Head of caudate nucleus (tissue), 42 donors: Measurements from ENCODE around the gene BCAR3.

Experiments
- DNase-seq, 42 donors: peaks; one replicate each; pipeline versions ENCODE4 v3.0.0 to v3.0.0-alpha.2; 2020 to 2021; ENCODE audit warnings: mixed read lengths in 7 of 42
- intact Hi-C: fragments of 100-400 bp; cut with DNase I; formaldehyde crosslinking; loops from one replicate; pipeline ENCODE4 v1.15.0; 2022

BCAR3 gene

DNA sequence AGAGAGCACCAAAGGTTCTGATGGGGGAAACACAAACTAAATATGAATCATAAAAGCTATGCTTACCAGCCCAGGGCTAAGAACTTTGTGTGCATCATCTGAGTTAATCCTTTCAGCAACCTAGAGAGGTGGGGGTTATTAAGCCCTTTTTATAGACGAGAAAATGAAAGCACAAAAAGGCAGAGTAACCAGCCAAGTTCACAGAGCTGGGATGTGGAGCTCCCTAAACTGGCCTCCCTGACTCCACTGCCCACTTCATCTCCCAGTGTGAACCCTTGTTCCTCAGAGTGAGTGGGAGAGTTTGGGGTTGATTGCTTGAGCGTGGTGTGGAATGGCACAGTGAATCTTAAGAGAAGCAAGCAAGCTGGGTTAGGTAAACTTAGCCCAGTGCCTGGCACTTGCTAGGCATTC is 10.8 kb upstream of the BCAR3 start:
- intact Hi-C loops: no loop called here
- DNase-seq: no peak

DNA sequence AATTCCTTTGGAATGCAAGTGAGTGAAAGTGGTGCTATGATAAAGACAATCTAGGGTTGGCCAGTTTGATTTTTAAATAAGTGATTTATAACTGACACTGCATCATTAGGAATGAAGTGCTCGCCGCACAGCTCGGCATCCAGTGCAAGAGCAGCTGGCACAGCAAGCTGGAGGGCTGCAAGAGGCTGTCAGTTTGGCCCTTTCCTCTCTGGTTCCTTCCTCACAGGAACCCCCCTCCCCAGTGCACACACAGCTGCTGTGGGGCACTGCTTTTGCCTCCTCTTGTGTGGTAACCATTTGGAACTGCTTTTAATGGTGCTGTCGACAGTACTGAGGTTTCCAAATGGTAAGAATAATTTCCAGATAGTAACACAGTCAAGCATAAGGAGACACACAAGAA is 10.4 kb upstream of the BCAR3 start:
- DNase-seq: no peak
- intact Hi-C loops: no loop called here

DNA sequence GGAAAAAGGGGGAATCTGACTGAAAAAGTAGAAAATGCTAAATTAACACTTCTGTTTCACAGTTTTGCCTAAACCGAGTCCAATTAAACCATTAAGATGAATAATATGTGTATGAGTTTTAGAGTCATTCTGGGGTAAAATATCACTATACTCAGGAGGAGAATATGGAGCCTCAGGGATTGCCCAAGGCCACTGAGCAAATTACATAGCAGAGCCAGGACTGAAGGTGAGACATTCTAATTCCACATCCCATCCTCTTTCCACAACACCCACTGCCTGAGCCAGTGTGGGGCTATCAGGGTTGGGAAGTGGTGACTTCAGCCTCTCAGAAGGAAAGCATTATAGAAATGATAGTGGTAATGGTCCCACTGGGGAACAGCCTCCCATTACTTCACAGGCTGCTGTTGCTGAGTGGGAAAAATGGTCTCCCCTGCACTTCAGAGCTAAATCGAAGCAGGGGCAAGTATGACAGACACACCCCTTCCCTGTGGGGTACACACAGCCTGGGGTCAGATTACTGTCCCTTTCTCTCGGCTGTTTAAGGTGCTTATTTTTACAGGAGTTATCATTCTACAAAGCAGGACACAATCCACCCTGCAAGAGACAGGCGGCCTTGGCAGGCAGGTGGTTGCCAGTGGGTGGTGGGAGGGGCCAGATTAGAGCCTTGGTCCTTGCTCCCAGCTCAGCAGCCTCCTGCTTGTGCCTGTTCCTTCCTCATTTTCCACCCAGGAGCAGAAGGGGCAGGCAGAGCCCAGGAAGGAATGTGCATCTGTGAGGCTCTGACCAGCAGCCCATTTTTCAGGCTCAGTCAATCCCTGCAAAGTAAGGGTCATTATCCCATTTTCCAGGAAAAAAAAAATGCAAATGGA is 9.5 kb upstream of the BCAR3 start:
- no peak for DNase-seq
- intact Hi-C loops: no loop called here

DNA sequence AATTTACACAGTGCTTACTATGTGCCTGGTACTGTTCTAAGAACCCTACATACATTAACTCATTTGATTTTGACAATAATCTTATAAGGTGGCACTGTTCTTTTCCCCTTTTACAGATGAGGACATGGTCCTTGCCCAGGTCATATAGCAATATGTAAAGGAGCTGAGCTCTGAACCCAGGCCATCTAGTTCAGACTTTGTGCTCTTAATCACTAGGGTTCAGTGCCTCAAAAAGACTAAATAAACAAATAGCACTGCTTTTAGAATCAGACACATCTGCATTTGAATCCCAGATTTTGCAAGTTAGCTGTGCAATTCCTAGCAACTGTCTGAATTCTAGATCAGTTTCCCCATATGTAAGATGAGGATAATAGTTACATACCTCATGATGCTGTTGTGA is 8.7 kb upstream of the BCAR3 start:
- intact Hi-C loops: no loop called here

DNA sequence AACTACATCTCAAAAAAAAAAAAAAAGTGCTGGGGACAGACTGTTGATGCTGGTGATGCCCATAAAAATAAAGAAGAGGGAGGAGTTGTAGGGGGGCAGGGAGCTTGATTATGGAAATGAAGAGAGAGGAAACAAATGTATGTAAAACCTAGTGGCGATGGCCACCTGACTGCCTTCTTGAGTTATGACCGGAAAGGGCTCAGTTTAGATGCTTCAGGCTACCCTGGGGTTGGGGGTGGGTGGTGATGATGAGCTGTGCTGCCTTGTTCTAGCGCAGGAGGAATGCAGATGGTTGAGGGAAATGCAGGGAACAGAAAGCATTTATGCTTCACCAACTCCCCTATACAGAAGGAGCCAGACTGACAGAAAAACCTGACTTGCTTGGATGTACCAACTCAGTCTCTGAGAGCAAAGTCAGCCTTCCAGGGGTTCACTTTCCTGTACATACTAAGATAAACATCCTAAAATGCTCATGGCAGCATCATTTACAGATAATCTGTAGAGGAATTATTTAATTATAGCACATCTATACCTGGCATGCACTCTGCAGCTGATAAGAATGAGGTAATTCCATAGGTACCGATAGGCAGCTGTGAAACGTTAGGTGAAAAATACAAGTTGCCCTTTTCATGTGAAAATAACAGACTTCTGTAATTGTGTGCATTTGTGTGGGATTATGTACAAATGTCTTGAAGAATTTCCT is 8.0 kb upstream of the BCAR3 start:
- DNase-seq: no peak
- intact Hi-C loops: no loop called here

More for the DNA sequence above, 8.7 kb upstream of the BCAR3 start:
- DNase-seq: no peak

DNA sequence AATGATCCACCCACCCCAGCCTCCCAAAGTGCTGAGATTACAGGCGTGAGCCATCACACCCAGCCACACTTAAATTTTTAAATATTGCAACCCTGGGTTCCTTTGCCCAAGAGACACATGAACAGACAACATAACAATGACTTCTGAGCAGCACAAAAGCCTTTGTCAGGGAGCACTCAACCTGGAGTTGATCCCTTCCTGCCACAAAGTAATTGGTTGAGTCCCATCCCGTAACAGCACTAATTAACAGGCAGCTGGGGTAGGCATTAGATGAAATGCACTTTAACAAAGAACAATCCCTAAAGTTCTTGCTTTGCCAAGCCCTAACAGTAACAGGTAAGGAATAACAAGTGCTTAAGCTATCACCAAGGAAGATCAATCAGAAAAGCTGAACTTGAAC is 5.9 kb upstream of the BCAR3 start:
- no peak for DNase-seq
- intact Hi-C loops: no loop called here

DNA sequence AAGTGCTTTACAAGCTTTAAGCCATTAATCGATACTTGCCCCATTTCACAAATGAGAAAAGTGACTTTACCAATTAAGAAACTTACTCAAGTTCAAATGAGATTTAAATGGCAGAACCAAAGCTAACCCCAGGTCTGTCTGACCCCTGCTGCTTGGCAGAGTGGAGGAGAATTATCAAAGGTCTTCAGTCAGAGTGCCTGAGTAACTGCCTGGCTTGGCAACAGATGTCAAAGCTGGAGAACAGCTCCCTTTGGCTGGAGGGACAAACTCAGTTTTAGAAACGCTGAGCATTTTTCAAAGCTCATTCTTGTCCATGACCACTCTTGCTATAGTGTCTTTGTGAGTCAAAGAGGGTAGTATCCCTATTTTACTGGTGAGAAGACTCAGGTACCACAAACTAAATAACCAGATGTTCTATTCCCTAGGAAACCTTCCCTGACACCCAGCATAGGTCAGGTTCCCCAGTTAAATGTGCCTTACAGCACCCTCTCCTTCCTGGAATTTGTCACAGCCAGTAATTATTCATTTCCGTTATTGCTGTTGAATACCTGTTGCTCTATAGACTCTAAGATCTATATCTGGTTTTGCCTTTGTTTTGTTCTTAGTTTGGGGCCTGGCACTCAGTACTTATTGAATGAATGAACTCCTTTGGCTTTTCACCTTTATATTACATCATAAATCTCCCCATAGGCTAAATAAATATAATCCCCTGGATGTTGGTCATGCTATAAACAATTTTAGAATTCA is 5.0 kb upstream of the BCAR3 start:
- intact Hi-C loops: no loop called here
- no peak for DNase-seq

DNA sequence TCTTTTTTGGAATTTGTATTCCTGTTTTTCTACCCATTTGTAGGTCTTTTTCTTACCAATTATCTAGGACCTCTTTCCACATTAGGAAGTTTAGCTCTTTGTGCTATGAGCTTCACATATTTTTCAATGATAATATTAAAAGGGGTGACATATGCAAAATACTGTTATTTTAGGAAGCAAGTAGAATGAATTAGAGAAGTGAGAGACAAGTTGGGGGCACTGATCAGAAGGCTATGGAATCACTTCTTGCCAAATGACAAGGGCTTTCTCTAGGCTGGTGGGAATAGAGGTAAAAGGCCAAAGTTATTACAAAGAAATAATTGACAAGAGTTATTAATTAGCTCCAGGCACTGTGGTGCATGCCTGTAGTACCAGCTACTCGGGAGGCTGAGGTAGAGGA is 4.3 kb upstream of the BCAR3 start:
- no peak for DNase-seq
- intact Hi-C loops: no loop called here

DNA sequence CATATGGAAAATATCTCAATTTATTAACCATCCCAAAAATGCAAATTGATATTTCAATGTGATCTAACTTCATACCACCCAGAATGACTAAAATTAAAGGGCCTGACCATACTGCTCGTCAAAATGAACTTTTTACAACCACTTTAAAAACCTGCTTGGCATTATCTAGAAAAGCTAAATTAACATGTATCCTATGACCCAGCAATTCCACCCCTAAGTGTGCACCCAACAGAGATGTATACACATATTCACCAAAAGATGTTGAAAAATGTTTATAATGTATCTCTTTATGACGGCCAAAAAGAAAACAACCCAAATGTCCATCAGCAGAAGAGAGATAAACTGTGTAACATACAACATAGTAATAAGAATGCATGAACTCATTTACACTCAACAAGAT is 1.6 kb upstream of the BCAR3 start:
- intact Hi-C loops: no loop called here

DNA sequence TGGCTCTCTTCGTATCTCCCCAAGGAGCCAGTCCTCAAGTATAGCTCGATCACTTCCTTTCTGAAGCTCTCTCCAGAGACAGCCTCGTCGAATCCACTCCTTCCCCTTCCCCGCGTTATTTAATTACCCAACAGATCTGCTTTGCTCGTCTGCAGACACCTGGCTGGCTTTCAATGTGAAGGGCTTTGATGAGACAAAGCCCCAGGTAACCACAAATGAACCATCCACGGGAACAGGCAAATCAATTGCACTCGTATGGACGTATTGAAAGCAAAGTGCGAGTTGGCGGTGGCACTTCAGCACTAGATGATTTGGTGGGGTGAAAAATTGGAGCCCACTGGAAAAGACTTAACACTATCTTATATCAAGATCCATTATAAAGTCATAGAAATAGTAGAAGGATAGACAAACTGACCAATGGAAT is 364 bp upstream of the BCAR3 start:
- intact Hi-C loops: no loop called here
- no peak for DNase-seq

More for the DNA sequence above, 1.6 kb upstream of the BCAR3 start:
- no peak for DNase-seq

DNA sequence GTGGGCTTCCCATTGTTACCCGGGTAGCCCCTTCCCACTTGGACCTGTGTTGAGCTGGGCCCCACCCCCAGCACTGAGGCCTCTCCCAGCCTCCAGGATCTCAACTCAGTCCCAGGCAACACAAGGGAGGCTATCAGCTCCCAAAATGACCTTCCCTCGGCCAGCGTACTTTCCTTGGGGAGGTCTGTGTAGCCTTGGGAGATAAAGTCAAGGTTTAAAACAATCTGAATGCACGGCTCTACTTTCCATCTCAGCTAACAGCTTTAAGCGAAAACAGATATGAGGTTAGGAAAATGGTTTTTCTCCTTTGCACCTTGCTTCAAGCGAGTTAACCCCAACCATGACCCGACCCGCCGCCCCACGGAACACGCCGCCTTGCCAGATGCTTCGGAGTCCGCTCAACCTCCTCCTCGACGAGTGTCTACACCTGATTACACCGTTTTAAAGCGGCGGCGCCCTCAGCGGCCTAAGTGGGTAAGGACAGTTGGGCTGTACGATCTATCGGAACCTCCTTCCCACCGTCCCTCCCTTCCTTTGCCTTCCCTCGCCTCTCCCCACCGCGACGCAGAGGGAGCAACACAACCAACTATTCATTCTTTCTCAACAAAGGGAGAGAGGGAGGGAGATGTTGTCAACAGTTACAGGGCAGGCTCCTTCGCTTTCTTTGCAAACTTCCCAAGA is 1.1 kb downstream of the BCAR3 start:
- intact Hi-C loops: no loop called here
- peak; percentile 47 to 82 (median 68) for DNase-seq

DNA sequence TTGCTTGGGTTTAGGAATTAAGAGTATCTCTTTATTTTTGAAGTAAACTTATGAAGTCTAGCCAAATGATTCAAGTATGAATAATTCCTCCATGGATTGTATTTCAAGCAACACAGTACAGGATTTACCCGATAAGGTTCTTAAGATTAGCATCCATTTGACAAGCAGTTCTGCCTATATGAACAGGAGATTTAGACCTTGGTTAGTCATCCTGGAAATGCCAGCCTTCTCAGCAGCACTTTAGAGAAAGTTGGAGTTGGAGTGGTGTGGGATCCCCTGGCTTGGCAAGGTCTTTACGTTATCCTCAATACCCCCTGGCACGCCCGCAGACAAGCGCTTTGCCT is 1.6 kb downstream of the BCAR3 start:
- intact Hi-C loops: no loop called here
- DNase-seq: no peak

DNA sequence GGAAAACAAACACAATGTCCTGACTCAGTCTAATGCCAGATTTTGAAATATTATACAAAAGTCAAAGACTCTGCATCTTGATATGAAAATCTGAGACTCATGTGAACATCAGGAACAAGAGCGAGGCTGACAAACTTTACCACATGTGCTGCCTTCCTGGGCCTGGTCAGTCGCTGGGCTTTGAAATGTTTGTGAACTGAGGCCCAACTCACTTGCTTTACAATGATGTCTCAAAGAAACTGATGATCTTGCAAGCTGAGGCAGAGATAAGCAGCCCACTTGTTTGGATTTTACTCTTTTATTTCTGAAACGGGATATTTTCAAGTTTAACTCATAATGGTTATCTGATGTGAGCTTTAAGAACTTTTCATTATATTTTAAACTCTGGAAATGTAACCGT is 2.1 kb downstream of the BCAR3 start:
- intact Hi-C loops: no loop called here

DNA sequence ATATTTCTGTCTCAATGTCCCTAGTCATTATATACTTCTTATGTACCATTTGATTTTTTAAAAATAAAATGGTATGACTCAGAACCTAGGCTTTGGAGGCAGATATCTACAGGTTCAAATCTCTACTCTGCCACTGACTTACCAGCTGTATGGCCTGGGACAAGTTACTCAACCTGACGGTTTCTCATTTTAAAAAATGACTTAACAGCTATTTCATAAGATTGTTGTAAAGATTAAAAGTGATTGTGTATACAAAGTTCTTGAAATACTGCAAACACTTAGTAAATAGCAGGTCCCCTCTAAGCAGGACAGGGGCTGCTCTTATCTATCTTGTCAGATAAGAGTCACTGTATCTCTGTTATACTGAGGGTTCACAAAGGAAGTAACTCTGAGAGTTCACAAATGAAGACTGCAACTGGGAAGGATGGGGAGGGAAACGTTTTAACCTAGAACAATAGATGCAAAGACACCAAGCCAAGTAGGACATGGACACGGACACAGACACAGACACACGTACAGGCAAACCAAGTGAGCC is 2.6 kb downstream of the BCAR3 start:
- DNase-seq: no peak

More for the DNA sequence above, 2.1 kb downstream of the BCAR3 start:
- DNase-seq: no peak

DNA sequence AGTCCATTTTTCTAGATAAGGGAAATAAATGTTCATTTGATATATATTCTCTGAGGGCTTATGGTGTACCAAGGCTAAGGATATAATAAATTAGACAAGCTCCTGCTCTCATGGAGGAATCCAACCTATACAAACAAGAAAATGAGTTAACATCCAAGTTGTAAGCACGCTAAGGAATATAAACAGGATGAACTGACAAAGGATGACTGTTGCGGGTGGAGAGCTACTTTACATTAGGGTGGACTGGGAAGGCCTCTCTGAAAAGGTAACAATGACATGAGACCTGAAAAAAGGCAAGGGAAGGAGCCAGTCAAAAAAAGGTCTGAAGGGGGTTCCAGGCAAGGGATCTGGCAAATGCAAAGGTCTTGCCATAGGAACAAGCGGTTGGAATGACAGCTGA is 3.1 kb downstream of the BCAR3 start:
- intact Hi-C loops: no loop called here
- DNase-seq: no peak

More for the DNA sequence above, 2.6 kb downstream of the BCAR3 start:
- intact Hi-C loops: no loop called here

DNA sequence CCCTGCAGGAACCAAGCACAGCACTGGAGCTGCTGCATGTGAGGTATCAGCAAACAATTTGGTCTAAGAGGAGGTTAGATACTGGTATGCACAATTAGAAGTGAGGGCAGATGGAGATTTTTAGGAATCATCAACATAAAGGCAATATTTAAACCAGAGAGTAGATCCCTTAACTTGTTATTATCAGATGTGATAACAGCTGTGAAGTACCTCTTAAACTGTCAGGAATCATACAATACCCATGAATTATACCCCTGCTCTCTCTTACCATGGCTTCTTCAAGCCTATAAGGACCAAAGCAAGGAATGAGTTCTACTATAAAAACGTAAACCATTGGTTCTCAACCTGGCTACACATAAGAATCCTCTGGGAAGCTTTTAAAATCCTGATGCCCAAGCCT is 3.9 kb downstream of the BCAR3 start:
- intact Hi-C loops: no loop called here
- DNase-seq: no peak

DNA sequence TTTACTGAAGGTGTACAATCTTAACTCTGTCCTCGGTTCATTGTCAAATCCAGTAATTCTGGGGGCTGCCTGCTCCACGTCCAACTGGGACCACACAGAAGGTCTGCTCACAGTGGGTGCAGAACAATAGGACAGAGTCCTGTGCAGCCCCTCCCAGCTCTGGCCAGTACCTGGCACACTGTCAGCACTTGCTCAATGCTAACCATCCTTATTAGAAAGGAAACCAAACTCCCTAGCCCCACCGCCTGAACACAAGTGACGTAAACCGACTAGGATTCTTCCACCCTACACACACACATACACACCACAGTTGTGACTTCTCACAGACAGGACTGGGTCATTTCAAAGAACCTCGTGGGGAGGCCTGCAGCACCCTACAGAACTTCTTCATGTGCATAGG is 5.2 kb downstream of the BCAR3 start:
- no peak for DNase-seq
- intact Hi-C loops: no loop called here

DNA sequence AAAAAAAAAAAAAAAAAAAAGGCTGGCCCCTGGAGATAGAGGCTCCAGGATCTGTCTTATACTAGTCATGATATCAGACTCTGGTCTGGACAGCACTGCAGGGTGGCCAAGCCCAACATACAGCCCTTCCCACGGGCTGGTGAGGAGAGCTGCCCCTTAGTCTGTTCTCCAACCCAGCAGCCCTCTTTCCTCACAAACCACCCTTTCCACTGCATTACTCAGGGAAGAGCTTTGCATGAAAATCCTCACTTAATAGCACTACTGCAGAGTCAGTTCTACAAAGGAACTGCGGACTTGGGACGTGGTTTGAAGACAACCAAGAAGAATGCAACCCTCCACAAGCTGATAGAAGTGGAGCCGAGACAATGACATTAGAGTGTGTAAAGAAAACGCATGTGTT is 5.7 kb downstream of the BCAR3 start:
- DNase-seq: no peak
- intact Hi-C loops: no loop called here

DNA sequence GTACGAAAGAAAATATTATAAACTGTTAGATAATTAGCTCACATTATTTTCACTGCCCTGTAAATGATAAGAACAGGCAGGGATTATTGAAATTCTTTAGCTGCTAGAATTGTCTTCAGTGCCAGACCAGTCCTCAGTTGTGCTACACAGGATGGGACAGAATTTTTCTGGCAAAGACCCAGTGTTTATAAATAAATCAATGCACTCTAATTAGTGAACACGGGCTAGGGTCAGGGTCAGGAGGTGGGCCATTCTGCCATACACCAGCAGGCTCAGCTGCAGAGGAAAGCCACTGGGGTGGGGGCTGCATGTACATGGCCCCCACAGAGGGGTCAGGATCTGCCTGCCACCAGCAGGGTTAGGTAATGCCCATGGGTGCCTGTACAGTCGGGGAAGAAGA is 6.4 kb downstream of the BCAR3 start:
- DNase-seq: no peak

More for the DNA sequence above, 6.4 kb downstream of the BCAR3 start:
- intact Hi-C loops: no loop called here
